HEK293 (cell line): ENCODE data around the gene OSBPL1A.

Source experiments
- CTCF ChIA-PET: fragments of 350-600 bp; formaldehyde crosslinking; extraction: SDS; loops from one replicate; lab custom pipeline; 2021; ENCODE audit warnings: antibody characterized with exemption; lab: Yijun Ruan, JAX
- POLR2A ChIA-PET: fragments of 300-600 bp; formaldehyde crosslinking; extraction: SDS; loops from one replicate; lab custom pipeline; 2020; ENCODE audit warnings: antibody characterized with exemption, inconsistent platforms; lab: Yijun Ruan, JAX
- H3K27ac ChIP-seq: fragments of 200-500 bp; sonication (Bioruptor generic); 2 replicates; pipeline ENCODE4 v1.5.1; 2014; ENCODE audit warnings: low read depth, low read length, control low read depth, inconsistent platforms; ENCODE audit errors: extremely low read depth
- H3K36me3 ChIP-seq, 2 experiments: fragments of 200-500 bp in 1 of 2; sonication (Bioruptor generic) in 1 of 2; 1 replicate in 1 of 2; 2 replicates in 1 of 2; pipeline ENCODE4 v1.5.1; 2014 to 2017; ENCODE audit warnings: inconsistent platforms in 2 of 2, low read length in 2 of 2; ENCODE audit not compliant: control insufficient read depth in 2 of 2, insufficient read depth in 1 of 2
- H3K4me1 ChIP-seq: fragments of 200-500 bp; sonication (Bioruptor generic); 2 replicates; pipeline ENCODE4 v1.5.1; 2014; ENCODE audit warnings: mild to moderate bottlenecking, low read length, inconsistent platforms; ENCODE audit not compliant: control insufficient read depth, insufficient read depth
- H3K4me3 ChIP-seq: 2 replicates; pipeline ENCODE4 v1.5.1; 2011; ENCODE audit warnings: low read depth, mild to moderate bottlenecking, control low read depth, low read length, moderate library complexity
- H3K9me3 ChIP-seq: fragments of 200-500 bp; sonication (Bioruptor generic); 2 replicates; pipeline ENCODE4 v1.5.1; 2014; ENCODE audit warnings: low read depth, low read length, inconsistent platforms; ENCODE audit not compliant: control insufficient read depth, insufficient read depth
- FEZF1 ChIP-seq: fragments of 450-650 bp; formaldehyde crosslinking; IDR thresholded peaks from 2 replicates; pipeline ENCODE4 v1.5.1; 2016; ENCODE audit warnings: missing biosample characterization, missing genetic modification characterization
- GLIS1 ChIP-seq: fragments of 450-650 bp; formaldehyde crosslinking; IDR thresholded peaks from 2 replicates; pipeline ENCODE4 v1.5.1; 2016; ENCODE audit warnings: missing biosample characterization, missing genetic modification characterization
- KLF10 ChIP-seq: fragments of 450-650 bp; IDR thresholded peaks from 2 replicates; pipeline ENCODE4 v1.5.1; 2018; ENCODE audit warnings: missing biosample characterization, mild to moderate bottlenecking, missing genetic modification characterization
- KLF8 ChIP-seq: fragments of 450-650 bp; formaldehyde crosslinking; IDR thresholded peaks from 2 replicates; pipeline ENCODE4 v1.5.1; 2016; ENCODE audit warnings: missing biosample characterization, missing genetic modification characterization
- PRDM1 ChIP-seq: fragments of 450-650 bp; formaldehyde crosslinking; IDR thresholded peaks from 2 replicates; pipeline ENCODE4; 2016; ENCODE audit warnings: missing biosample characterization, missing genetic modification characterization
- TRIM28 ChIP-seq: IDR thresholded peaks from 2 replicates; pipeline ENCODE4 v1.6.1; 2011; ENCODE audit warnings: low read length, control low read depth, borderline replicate concordance
- ZBTB1 ChIP-seq: fragments of 450-650 bp; formaldehyde crosslinking; IDR thresholded peaks from 2 replicates; pipeline ENCODE4 v1.5.1; 2016; ENCODE audit warnings: missing biosample characterization, missing genetic modification characterization
- ZBTB17 ChIP-seq: fragments of 450-650 bp; formaldehyde crosslinking; IDR thresholded peaks from 2 replicates; pipeline ENCODE4 v1.5.1; 2016; ENCODE audit warnings: missing biosample characterization, missing genetic modification characterization
- ZBTB20 ChIP-seq: fragments of 450-650 bp; formaldehyde crosslinking; IDR thresholded peaks from 2 replicates; pipeline ENCODE4 v1.5.1; 2016; ENCODE audit warnings: missing biosample characterization, missing genetic modification characterization
- ZBTB26 ChIP-seq: fragments of 450-650 bp; formaldehyde crosslinking; optimal IDR thresholded peaks from 2 replicates; pipeline ENCODE3; 2016; ENCODE audit warnings: missing biosample characterization, mild to moderate bottlenecking, missing genetic modification characterization
- ZBTB7A ChIP-seq: fragments of 450-650 bp; formaldehyde crosslinking; IDR thresholded peaks from 2 replicates; pipeline ENCODE4 v1.5.1; 2016; ENCODE audit warnings: low read depth, missing biosample characterization, missing genetic modification characterization
- ZFP69B ChIP-seq: fragments of 450-650 bp; formaldehyde crosslinking; IDR thresholded peaks from 2 replicates; pipeline ENCODE4 v1.5.1; 2016; ENCODE audit warnings: missing biosample characterization, missing genetic modification characterization
- ZNF114 ChIP-seq: fragments of 450-650 bp; formaldehyde crosslinking; IDR thresholded peaks from 2 replicates; pipeline ENCODE4 v1.5.0; 2017; ENCODE audit warnings: missing biosample characterization, missing genetic modification characterization
- ZNF248 ChIP-seq: fragments of 450-650 bp; formaldehyde crosslinking; IDR thresholded peaks from 2 replicates; pipeline ENCODE4 v1.5.1; 2017; ENCODE audit warnings: missing biosample characterization, missing genetic modification characterization
- ZNF266 ChIP-seq: fragments of 450-650 bp; formaldehyde crosslinking; IDR thresholded peaks from 2 replicates; pipeline ENCODE4 v1.5.1; 2016; ENCODE audit warnings: missing biosample characterization, missing genetic modification characterization, low read depth
- ZNF311 ChIP-seq: fragments of 450-650 bp; formaldehyde crosslinking; IDR thresholded peaks from 2 replicates; pipeline ENCODE4 v1.5.1; 2017; ENCODE audit warnings: missing biosample characterization, missing genetic modification characterization, borderline replicate concordance
- ZNF354C ChIP-seq: fragments of 450-650 bp; formaldehyde crosslinking; IDR thresholded peaks from 2 replicates; pipeline ENCODE4 v1.5.1; 2016; ENCODE audit warnings: missing biosample characterization, missing genetic modification characterization, low read depth, borderline replicate concordance
- ZNF514 ChIP-seq: fragments of 450-650 bp; formaldehyde crosslinking; IDR thresholded peaks from 2 replicates; pipeline ENCODE4 v1.5.1; 2016; ENCODE audit warnings: missing biosample characterization, missing genetic modification characterization
- ZNF544 ChIP-seq: fragments of 450-650 bp; formaldehyde crosslinking; IDR thresholded peaks from 2 replicates; pipeline ENCODE4 v1.5.0; 2017; ENCODE audit warnings: missing biosample characterization, missing genetic modification characterization
- ZNF571 ChIP-seq: fragments of 450-650 bp; formaldehyde crosslinking; IDR thresholded peaks from 2 replicates; pipeline ENCODE4 v1.5.0; 2017; ENCODE audit warnings: missing biosample characterization, missing genetic modification characterization
- ZNF670 ChIP-seq: fragments of 450-650 bp; formaldehyde crosslinking; IDR thresholded peaks from 2 replicates; pipeline ENCODE4 v1.5.1; 2016; ENCODE audit warnings: missing biosample characterization, missing genetic modification characterization, low read depth
- ZXDB ChIP-seq: fragments of 450-650 bp; formaldehyde crosslinking; IDR thresholded peaks from 2 replicates; pipeline ENCODE4 v1.5.1; 2016; ENCODE audit warnings: missing biosample characterization, missing genetic modification characterization
- TF ChIP-seq, protein P1 (sequence below): fragments of 450-650 bp; IDR thresholded peaks from 2 replicates; pipeline ENCODE4 v1.5.1; 2018; ENCODE audit warnings: missing biosample characterization, mild to moderate bottlenecking, missing genetic modification characterization
- TF ChIP-seq, protein P2 (sequence below): fragments of 450-650 bp; formaldehyde crosslinking; IDR thresholded peaks from 2 replicates; pipeline ENCODE4 v1.5.1; 2016; ENCODE audit warnings: missing biosample characterization, missing genetic modification characterization
- TF ChIP-seq, protein P3 (sequence below): fragments of 450-650 bp; formaldehyde crosslinking; IDR thresholded peaks from 2 replicates; pipeline ENCODE4 v1.5.1; 2016; ENCODE audit warnings: missing biosample characterization, missing genetic modification characterization
- TF ChIP-seq, protein P4 (sequence below): fragments of 450-650 bp; formaldehyde crosslinking; IDR thresholded peaks from 2 replicates; pipeline ENCODE4 v1.5.1; 2016; ENCODE audit warnings: missing biosample characterization, missing genetic modification characterization

Gene OSBPL1A

DNA sequence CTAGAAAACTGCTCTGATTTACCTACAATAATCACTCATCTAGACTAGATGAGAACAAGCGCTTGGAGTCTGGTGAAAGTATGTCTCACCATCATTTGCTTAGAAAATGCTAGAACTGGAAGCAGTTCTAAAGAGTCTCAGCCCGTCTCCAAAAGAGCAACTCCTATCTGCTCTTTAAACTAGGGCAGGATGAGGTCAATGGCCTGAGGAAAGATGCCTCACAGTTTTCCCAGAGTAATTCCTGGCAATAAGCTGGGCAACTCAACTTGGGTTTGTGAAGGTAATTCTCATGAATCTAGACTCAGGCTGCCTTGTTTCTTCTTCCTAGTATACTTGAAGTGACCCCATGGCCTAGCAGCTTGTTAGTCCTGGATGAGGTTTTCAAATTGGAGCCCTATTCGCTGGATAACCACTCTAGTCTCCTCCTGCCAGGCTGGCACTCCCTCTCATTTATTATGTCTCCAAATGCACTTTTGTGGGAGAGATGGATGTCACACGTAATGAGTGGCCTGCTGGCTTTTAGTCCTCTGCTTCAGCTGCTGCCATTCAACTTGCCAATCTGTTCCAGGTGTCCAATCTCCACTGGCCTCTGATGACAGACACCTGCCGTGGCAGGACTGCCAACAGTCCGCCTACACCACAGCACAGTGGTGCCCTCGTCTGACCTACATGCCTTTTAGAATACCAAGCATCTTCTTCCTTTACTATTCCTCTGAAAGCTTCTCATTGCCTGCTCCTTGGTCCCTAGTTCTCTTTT lies 177.9 kb downstream of the OSBPL1A start (continued):
- TF ChIP-seq ZXDB (tag by site-specific recombination) = no peak
- TF ChIP-seq, protein P1, sequence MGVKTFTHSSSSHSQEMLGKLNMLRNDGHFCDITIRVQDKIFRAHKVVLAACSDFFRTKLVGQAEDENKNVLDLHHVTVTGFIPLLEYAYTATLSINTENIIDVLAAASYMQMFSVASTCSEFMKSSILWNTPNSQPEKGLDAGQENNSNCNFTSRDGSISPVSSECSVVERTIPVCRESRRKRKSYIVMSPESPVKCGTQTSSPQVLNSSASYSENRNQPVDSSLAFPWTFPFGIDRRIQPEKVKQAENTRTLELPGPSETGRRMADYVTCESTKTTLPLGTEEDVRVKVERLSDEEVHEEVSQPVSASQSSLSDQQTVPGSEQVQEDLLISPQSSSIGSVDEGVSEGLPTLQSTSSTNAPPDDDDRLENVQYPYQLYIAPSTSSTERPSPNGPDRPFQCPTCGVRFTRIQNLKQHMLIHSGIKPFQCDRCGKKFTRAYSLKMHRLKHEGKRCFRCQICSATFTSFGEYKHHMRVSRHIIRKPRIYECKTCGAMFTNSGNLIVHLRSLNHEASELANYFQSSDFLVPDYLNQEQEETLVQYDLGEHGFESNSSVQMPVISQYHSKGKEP (tag by site-specific recombination) = no peak
- TF ChIP-seq, protein P2, sequence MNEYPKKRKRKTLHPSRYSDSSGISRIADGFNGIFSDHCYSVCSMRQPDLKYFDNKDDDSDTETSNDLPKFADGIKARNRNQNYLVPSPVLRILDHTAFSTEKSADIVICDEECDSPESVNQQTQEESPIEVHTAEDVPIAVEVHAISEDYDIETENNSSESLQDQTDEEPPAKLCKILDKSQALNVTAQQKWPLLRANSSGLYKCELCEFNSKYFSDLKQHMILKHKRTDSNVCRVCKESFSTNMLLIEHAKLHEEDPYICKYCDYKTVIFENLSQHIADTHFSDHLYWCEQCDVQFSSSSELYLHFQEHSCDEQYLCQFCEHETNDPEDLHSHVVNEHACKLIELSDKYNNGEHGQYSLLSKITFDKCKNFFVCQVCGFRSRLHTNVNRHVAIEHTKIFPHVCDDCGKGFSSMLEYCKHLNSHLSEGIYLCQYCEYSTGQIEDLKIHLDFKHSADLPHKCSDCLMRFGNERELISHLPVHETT = no peak
- no peak for TF ChIP-seq FEZF1 (tag by site-specific recombination)
- no peak for TF ChIP-seq ZNF354C
- TF ChIP-seq KLF10 (tag by site-specific recombination) = no peak
- no peak for TF ChIP-seq ZBTB20 (tag by site-specific recombination)
- no peak for TF ChIP-seq PRDM1 (tag by site-specific recombination)
- TF ChIP-seq, protein P3, sequence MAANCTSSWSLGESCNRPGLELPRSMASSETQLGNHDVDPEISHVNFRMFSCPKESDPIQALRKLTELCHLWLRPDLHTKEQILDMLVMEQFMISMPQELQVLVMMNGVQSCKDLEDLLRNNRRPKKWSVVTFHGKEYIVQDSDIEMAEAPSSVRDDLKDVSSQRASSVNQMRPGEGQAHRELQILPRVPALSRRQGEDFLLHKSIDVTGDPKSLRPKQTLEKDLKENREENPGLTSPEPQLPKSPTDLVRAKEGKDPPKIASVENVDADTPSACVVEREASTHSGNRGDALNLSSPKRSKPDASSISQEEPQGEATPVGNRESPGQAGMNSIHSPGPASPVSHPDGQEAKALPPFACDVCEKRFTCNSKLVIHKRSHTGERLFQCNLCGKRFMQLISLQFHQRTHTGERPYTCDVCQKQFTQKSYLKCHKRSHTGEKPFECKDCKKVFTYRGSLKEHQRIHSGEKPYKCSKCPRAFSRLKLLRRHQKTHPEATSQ (tag by site-specific recombination) = no peak
- no peak for TF ChIP-seq ZFP69B (tag by site-specific recombination)
- TF ChIP-seq, all 188 proteins: peak for 0

DNA sequence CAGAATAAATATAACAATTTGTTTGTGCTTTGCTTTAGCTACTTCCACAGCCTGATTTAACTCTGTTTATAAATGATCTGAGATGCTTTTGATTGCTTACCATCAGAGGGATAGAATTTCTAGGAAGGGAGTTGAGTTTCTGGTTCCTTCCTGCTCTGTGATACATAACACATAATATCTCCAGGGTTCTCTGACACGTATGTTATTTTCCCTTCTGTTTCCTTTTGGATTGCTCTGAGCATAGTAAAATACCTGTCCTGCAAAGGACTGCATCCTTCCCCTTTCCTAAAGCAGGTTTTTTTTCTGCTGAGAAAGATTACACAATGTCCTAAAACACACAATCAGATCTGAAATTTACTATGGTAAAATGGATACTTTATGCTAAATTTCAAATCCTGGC lies 182.7 kb downstream of the OSBPL1A start:
- peaks cover 26% of the 10 kb centered on the region for H3K4me1 ChIP-seq
- no peak overlapping the region for H3K4me3 ChIP-seq
- CTCF ChIA-PET = interaction anchor here (0.6 to 1.1 kb wide), 4 partner anchors 16 to 274 kb away, joined by 3 read pairs; no protein-coding TSS in a partner anchor
- peak overlapping the region; percentile 3; the same call in 1 of the 2 replicates for H3K27ac ChIP-seq
- TF ChIP-seq KLF8 (no peak), ZBTB20 (tag by site-specific recombination) (peak; percentile 54)
- TF ChIP-seq, all 188 proteins: peak for 1
- Histone ChIP-seq H3K36me3 (no peaks in the 10 kb centered on the region), H3K9me3 (no peaks in the 10 kb centered on the region)
- POLR2A ChIA-PET = interaction anchor here (0.7 to 1.4 kb wide), 3 partner anchors 11 to 387 kb away, joined by 3 to 11 read pairs (median 3); partner anchors contain the start of gene CABYR

- Histone ChIP-seq H3K4me1 (peaks cover 26% of the 10 kb centered on the region), H3K4me3 (no peak overlapping the region), H3K36me3 (no peaks in the 10 kb centered on the region), H3K9me3 (no peaks in the 10 kb centered on the region), H3K27ac (no peak overlapping the region)
- ChIA-PET POLR2A (interaction anchor here (1.4 kb wide), 1 partner anchor 76 kb away, joined by 3 read pairs; the partner anchor contains the start of gene CABYR), CTCF (no interaction called here)
- TF ChIP-seq ZBTB17 (0 out of 2 replicates have a peak, but pooled peaks have one; percentile 15), GLIS1 (tag by site-specific recombination) (peak; percentile 22), ZNF514 (tag by site-specific recombination) (no peak), ZNF571 (tag by site-specific recombination) (no peak), ZBTB1 (tag by site-specific recombination) (no peak), ZNF670 (no peak), ZNF266 (tag by site-specific recombination) (no peak), ZBTB7A (tag by site-specific recombination) (no peak), ZNF114 (tag by site-specific recombination) (no peak), ZNF311 (tag by site-specific recombination) (no peak), ZNF248 (tag by site-specific recombination) (no peak), ZBTB26 (tag by site-specific recombination) (no peak), TRIM28 (0 out of 2 replicates have a peak, but pooled peaks have one; percentile 38), ZNF544 (tag by site-specific recombination) (no peak)
- TF ChIP-seq, protein P4, sequence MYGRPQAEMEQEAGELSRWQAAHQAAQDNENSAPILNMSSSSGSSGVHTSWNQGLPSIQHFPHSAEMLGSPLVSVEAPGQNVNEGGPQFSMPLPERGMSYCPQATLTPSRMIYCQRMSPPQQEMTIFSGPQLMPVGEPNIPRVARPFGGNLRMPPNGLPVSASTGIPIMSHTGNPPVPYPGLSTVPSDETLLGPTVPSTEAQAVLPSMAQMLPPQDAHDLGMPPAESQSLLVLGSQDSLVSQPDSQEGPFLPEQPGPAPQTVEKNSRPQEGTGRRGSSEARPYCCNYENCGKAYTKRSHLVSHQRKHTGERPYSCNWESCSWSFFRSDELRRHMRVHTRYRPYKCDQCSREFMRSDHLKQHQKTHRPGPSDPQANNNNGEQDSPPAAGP (tag by site-specific recombination) = no peak
These were observed 183.5 kb downstream of the OSBPL1A start for GRCh38 chr18:24214144-24214543.
